Fibroblast of lung (primary cell): ENCODE data around the gene PGAM2. TPM values are rescaled to one million over a fixed set of nuclear protein-coding genes. Genes with fewer than 3 reads are reported as not detected.

Experiments used
- DNase-seq, 2 donors: peaks; one replicate each; pipeline versions ENCODE4 v3.0.0 to v3.0.0-alpha.2; 2010; ENCODE audit warnings: low read depth in 2 of 2
- H2AFZ ChIP-seq: 2 replicates; pipeline ENCODE4 v1.5.1; 2012; ENCODE audit warnings: low read length, control low read depth, inconsistent platforms
- H3K27ac ChIP-seq: 2 replicates; pipeline ENCODE4 v1.5.1; 2011; ENCODE audit warnings: low read length, control low read depth; ENCODE audit not compliant: insufficient read depth
- H3K27me3 ChIP-seq: 2 replicates; pipeline ENCODE4 v1.5.1; 2011; ENCODE audit warnings: mild to moderate bottlenecking, low read length; ENCODE audit not compliant: control insufficient read depth, insufficient read depth
- H3K36me3 ChIP-seq: 2 replicates; pipeline ENCODE4 v1.5.1; 2011; ENCODE audit warnings: low read length; ENCODE audit not compliant: control insufficient read depth, insufficient read depth
- H3K4me1 ChIP-seq: 2 replicates; pipeline ENCODE4 v1.5.1; 2011; ENCODE audit warnings: low read length; ENCODE audit not compliant: control insufficient read depth, insufficient read depth; ENCODE audit errors: extremely low read depth
- H3K4me2 ChIP-seq: 2 replicates; pipeline ENCODE4 v1.5.1; 2011; ENCODE audit warnings: low read length, control low read depth; ENCODE audit not compliant: insufficient read depth; ENCODE audit errors: extremely low read depth
- H3K4me3 ChIP-seq, 4 experiments: fragments of 200-600 bp in 1 of 4; sonication (generic) in 1 of 4; replicated peaks in 1 of 4; 2 replicates each; pipeline ENCODE4 v1.5.1; 2011 to 2016; ENCODE audit warnings: low read length in 4 of 4, low read depth in 3 of 4, mild to moderate bottlenecking in 3 of 4, control low read depth in 2 of 4, inconsistent platforms in 1 of 4, mixed read lengths in 1 of 4; ENCODE audit not compliant: insufficient read depth in 1 of 4; ENCODE audit errors: control extremely low read depth in 1 of 4
- H3K79me2 ChIP-seq: 2 replicates; pipeline ENCODE4 v1.5.1; 2012; ENCODE audit warnings: mild to moderate bottlenecking, low read length, inconsistent platforms; ENCODE audit not compliant: control insufficient read depth, insufficient read depth
- H3K9ac ChIP-seq: 2 replicates; pipeline ENCODE4 v1.5.1; 2011; ENCODE audit warnings: mild to moderate bottlenecking, low read length, control low read depth; ENCODE audit not compliant: insufficient read depth
- H3K9me3 ChIP-seq: 2 replicates; pipeline ENCODE4 v1.5.1; 2012; ENCODE audit warnings: low read depth, low read length; ENCODE audit not compliant: control insufficient read depth, insufficient read depth
- H4K20me1 ChIP-seq: 2 replicates; pipeline ENCODE4 v1.5.1; 2011; ENCODE audit warnings: low read length; ENCODE audit not compliant: control insufficient read depth, insufficient read depth; ENCODE audit errors: extremely low read depth
- CTCF ChIP-seq, 2 donors: IDR thresholded peaks in 1 of 2; conservative IDR thresholded peaks in 1 of 2; 1 replicate in 1 of 2; 2 replicates in 1 of 2; pipeline ENCODE4 v1.5.1; 2011 to 2012; ENCODE audit warnings: low read length in 2 of 2, control low read depth in 1 of 2, inconsistent platforms in 1 of 2, low read depth in 1 of 2, mild to moderate bottlenecking in 1 of 2
- EZH2 ChIP-seq: IDR thresholded peaks from 2 replicates; pipeline ENCODE4 v1.5.1; 2012; ENCODE audit warnings: low read length, control low read depth, mild to moderate bottlenecking; ENCODE audit errors: missing control alignments
- polyA plus RNA-seq, 2 donors: library from polyadenylated mRNA; depleted of rRNA in 1 of 2; stranded (reverse) in 1 of 2; unstranded in 1 of 2; fragments of >200 nt; gene quantifications; 2 replicates each; pipeline ENCODE4 v1.2.1, GENCODE V29; 2011 to 2012; ENCODE audit warnings: missing spikeins in 1 of 2
- total RNA-seq: library from RNA; depleted of rRNA; stranded (reverse); fragments of >200 nt; gene quantifications from 2 replicates; pipeline ENCODE4 v1.2.1, GENCODE V29; 2014

Gene PGAM2
- total and polyA plus RNA-seq, 2 donors (not counting 1 experiment from before 2014, with no cell fraction given) = 0.33 TPM; not detected in 1

GRCh38 chr7:44093102-44093641 is 27.8 kb upstream of the PGAM2 start:
- Histone ChIP-seq H2AFZ (no peak overlapping the region), H3K4me1 (peaks cover 4% of the 10 kb centered on the region), H3K79me2 (no peaks in the 10 kb centered on the region), H3K27me3 (no peaks in the 10 kb centered on the region), H3K27ac (no peak overlapping the region), H3K4me3 (no peak overlapping the region), H3K9ac (no peak overlapping the region), H3K4me2 (no peak overlapping the region), H4K20me1 (no peaks in the 10 kb centered on the region), H3K9me3 (no peaks in the 10 kb centered on the region), H3K36me3 (no peaks in the 10 kb centered on the region)
- no peak for TF ChIP-seq CTCF (conservative IDR thresholded peaks at IDR 0.05 in 1 of 2, IDR thresholded peaks at IDR 0.05 in 1 of 2; ENCODE audit: low read depth in 1 of 2, low read length in 2 of 2)
- no peak for TF ChIP-seq EZH2
- DNase-seq = no peak

GRCh38 chr7:44087911-44088838 is 22.8 kb upstream of the PGAM2 start:
- H3K9ac ChIP-seq = peak overlapping the region; percentile 58
- H2AFZ ChIP-seq = peak overlapping the region; percentile 13
- H4K20me1 ChIP-seq = no peaks in the 10 kb centered on the region
- peak; percentile 65 to 89 for DNase-seq
- no peak for TF ChIP-seq CTCF (conservative IDR thresholded peaks at IDR 0.05 in 1 of 2, IDR thresholded peaks at IDR 0.05 in 1 of 2; ENCODE audit: low read depth in 1 of 2, low read length in 2 of 2)
- no peak for TF ChIP-seq EZH2
- no peaks in the 10 kb centered on the region for H3K9me3 ChIP-seq
- no peaks in the 10 kb centered on the region for H3K27me3 ChIP-seq
- peak overlapping the region in 1 of 4 experiments; percentile 17 for H3K4me3 ChIP-seq
- H3K79me2 ChIP-seq = no peaks in the 10 kb centered on the region
- H3K27ac ChIP-seq = peak overlapping the region; percentile 95
- no peaks in the 10 kb centered on the region for H3K36me3 ChIP-seq
- H3K4me1 ChIP-seq = peaks cover 14% of the 10 kb centered on the region
- H3K4me2 ChIP-seq = peak overlapping the region; percentile 51

- no peaks in the 10 kb centered on the region for H3K79me2 ChIP-seq
- H3K27ac ChIP-seq = peak overlapping the region; percentile 95
- no peaks in the 10 kb centered on the region for H3K27me3 ChIP-seq
- H3K4me3 ChIP-seq = no peak overlapping the region
- H3K9ac ChIP-seq = no peak overlapping the region
- H3K9me3 ChIP-seq = no peaks in the 10 kb centered on the region
- peaks cover 14% of the 10 kb centered on the region for H3K4me1 ChIP-seq
- no peak overlapping the region for H2AFZ ChIP-seq
- TF ChIP-seq EZH2 (no peak), CTCF (conservative IDR thresholded peaks at IDR 0.05 in 1 of 2, IDR thresholded peaks at IDR 0.05 in 1 of 2; ENCODE audit: low read depth in 1 of 2, low read length in 2 of 2) (no peak)
- H4K20me1 ChIP-seq = no peaks in the 10 kb centered on the region
- no peaks in the 10 kb centered on the region for H3K36me3 ChIP-seq
- no peak overlapping the region for H3K4me2 ChIP-seq
- DNase-seq = no peak
Measured at GRCh38 chr7:44086627-44087026, 21.3 kb upstream of the PGAM2 start.
